T-helper 1 cell treated with Interleukin-12 subunit alpha and Interleukin-12 subunit beta and Interleukin-4 antibody, amounts not matched to agents 30 μg/mL and 1 μg/mL, for 36 hours (primary cell): ENCODE data around the gene COASY.
A peak's percentile ranks its signal among the peaks of the same experiment; 100 is the strongest.

Experiments
- H3K27ac Mint-ChIP-seq: one replicate; pipeline ENCODE4 v1.8.0; 2021; ENCODE audit warnings: mild to moderate bottlenecking, mixed read lengths
- H3K27me3 Mint-ChIP-seq: one replicate; pipeline ENCODE4 v1.8.0; 2021; ENCODE audit warnings: low read depth, mixed read lengths
- H3K36me3 Mint-ChIP-seq: one replicate; pipeline ENCODE4 v1.8.0; 2021; ENCODE audit warnings: low read depth, mixed read lengths
- H3K4me1 Mint-ChIP-seq: one replicate; pipeline ENCODE4 v1.8.0; 2021; ENCODE audit warnings: low read depth, mixed read lengths
- H3K4me3 Mint-ChIP-seq: one replicate; pipeline ENCODE4 v1.8.0; 2021; ENCODE audit warnings: mild to moderate bottlenecking, moderate library complexity, mixed read lengths
- H3K9me3 Mint-ChIP-seq: one replicate; pipeline ENCODE4 v1.8.0; 2021; ENCODE audit warnings: mixed read lengths

COASY gene

DNA sequence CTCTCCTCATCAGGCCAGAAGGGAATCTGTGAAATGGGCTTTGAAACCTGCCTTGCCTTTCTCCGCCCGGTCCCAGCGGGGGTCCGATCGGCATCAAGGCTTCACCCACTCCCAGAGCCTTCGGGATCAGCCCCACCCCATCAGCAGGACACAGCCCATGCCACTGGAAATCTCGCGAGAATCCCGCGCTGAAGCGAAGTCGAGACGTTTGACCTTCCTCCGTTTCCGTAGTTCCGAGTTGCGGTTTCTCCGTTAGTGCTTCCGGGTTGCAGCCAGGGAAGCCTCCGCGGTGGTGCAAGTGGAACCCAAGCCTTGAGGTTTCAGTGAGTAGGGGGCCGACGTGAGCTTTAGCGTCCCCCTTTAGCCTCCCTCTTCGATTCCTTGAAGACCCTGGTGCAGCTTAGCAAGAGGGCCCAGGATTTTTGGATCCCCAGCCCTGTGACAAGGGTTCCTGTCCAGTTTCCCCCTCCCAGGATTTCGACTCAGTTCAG is at the start of gene COASY:
COASY (plus strand) TSS at position 252 of the 491 bp plus-strand sequence. CDS start 475 bp downstream, outside the sequence.
- Mint-ChIP-seq H3K27ac (peak within 1 kb of the TSS; percentile 97), H3K27me3 (no peaks in the 10 kb centered on the region), H3K36me3 (peaks cover 12% of the 10 kb centered on the region), H3K4me1 (peaks cover 30% of the 10 kb centered on the region), H3K9me3 (no peaks in the 10 kb centered on the region), H3K4me3 (peak within 1 kb of the TSS; percentile 93)

DNA sequence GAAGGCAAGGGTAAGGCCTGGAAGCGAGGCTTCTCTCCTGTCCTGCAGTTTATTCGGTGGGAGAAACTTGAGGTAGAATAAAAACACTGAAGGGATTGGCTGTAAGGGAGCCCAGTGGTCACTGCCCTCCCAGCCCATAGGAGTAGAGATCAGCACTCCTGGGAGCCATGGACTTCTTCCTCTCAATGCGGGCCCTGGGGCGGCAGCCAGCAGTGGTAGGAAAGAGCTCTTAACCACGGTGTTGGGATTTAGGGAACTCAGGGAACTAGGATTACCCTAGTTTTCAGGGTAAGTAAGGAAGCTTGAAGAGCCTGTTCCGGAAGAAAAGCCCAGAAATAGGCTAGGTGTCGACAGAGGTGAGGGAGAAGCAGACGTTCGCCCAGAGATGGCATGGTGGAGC is 49.7 kb upstream of the COASY start:
- no peaks in the 10 kb centered on the region for H3K27me3 Mint-ChIP-seq
- H3K27ac Mint-ChIP-seq: no peak overlapping the region
- H3K4me3 Mint-ChIP-seq: no peak overlapping the region
- H3K9me3 Mint-ChIP-seq: no peaks in the 10 kb centered on the region
- H3K4me1 Mint-ChIP-seq: peaks cover 6% of the 10 kb centered on the region
- H3K36me3 Mint-ChIP-seq: peaks cover 17% of the 10 kb centered on the region

DNA sequence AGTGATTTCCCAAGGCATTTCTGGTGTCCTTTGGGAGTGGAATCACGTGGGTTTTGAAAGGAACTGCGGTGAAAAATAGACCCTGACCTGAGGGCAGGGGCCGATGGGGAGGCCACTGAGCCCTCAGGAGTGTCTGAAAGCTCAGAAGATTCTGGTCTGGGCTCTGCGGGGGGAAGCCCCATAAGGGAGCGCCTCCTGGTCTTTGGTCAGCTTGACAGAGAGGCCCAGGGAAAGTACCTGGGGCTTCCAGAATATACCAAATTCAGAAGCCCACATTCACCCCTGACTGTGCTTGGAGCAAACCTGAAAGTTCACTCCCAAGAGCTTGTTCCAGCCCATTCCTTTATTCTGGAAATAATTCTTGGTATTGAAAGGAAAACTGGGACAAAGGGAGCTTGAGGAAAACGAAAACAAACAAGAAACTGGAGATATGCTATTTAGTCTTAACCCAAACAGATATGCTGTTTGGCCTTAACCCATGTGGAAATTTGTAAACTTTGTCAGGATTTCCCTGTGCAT is 49.2 kb upstream of the COASY start:
- H3K27ac Mint-ChIP-seq: no peak overlapping the region
- H3K9me3 Mint-ChIP-seq: no peaks in the 10 kb centered on the region
- H3K27me3 Mint-ChIP-seq: no peaks in the 10 kb centered on the region
- peaks cover 16% of the 10 kb centered on the region for H3K36me3 Mint-ChIP-seq
- H3K4me3 Mint-ChIP-seq: no peak overlapping the region
- H3K4me1 Mint-ChIP-seq: peaks cover 9% of the 10 kb centered on the region

DNA sequence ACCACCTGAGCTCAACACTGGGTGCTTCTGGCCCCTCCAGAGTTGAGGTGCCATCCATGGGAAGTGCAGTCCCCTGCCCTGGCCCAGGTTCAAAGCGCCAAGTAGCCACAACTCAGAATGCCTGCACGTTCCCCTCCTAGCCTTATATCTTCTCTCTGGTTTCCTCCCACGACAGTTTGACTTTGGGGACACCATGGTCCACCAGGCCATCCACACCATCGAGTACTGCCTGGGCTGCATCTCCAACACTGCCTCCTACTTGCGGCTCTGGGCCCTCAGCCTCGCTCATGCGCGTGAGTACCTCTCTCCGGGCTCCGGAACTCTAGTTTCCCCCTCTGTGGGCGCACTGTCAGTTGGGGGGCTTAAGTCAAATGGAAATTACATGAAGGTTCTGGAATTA is 48.3 kb upstream of the COASY start:
- Mint-ChIP-seq H3K9me3 (no peaks in the 10 kb centered on the region), H3K4me3 (no peak overlapping the region), H3K27me3 (no peaks in the 10 kb centered on the region), H3K36me3 (peaks cover 11% of the 10 kb centered on the region), H3K27ac (no peak overlapping the region), H3K4me1 (peaks cover 8% of the 10 kb centered on the region)

DNA sequence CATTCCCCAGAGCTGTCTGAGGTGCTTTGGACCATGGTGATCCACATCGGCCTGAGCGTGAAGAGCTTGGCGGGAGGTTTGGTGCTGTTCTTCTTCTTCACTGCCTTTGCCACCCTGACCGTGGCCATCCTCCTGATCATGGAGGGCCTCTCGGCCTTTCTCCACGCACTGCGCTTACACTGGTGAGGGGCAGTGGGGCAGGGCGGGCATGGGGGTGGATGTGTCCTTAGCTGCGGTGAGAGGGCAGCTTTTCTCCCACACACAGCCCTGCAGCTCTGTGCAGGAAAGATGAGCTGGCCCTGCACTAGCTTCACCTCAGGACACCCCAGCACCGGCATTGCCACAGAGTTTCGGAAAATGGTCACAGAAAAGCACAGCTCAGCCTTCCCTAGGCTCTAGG is 47.7 kb upstream of the COASY start:
- Mint-ChIP-seq H3K4me1 (peaks cover 5% of the 10 kb centered on the region), H3K9me3 (no peaks in the 10 kb centered on the region), H3K36me3 (peaks cover 7% of the 10 kb centered on the region)

DNA sequence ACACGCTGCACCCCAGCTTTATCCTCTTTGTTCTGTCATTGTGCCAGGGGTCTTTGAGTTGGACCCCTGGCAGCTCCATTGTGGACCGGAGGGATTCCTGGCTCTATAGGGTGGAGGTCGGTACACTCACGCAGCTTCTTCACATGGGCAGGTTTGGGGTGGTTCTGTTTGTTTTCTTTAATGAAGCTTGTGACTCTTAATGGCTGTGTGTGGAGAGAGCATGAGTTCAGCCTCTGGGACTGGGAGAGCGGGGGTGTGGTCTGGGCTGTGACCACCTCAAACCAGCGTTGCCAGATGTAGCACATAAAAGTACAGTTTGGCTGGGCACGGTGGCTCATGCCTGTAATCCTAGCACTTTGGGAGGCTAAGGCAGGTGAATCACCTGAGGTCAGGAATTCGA is 47.1 kb upstream of the COASY start:
- Mint-ChIP-seq H3K9me3 (no peaks in the 10 kb centered on the region), H3K4me1 (peaks cover 5% of the 10 kb centered on the region), H3K27me3 (no peaks in the 10 kb centered on the region), H3K36me3 (peaks cover 7% of the 10 kb centered on the region), H3K4me3 (no peak overlapping the region), H3K27ac (no peak overlapping the region)

More for the DNA sequence above, 47.7 kb upstream of the COASY start:
- H3K4me3 Mint-ChIP-seq: no peak overlapping the region
- H3K27me3 Mint-ChIP-seq: no peaks in the 10 kb centered on the region
- H3K27ac Mint-ChIP-seq: no peak overlapping the region

DNA sequence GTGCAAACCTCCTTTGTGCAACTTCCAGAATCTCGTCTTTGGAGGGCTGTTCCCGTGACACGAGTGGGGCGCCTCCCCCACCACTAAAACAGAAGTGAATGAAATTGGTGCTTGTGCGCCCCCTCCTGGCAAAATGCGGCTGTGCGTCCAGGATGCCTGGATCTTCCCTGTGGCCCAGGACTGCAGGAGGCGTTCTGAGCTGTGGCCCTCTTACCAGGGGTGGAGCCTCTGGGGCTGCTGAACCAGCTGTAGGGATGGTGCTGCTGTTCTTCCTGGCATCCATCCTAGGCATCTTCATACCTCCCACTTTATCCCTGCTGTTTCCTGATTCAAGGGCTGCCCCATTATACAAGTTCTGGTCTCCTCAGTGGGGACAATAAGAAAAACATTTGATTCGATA is 44.4 kb upstream of the COASY start:
- Mint-ChIP-seq H3K9me3 (no peaks in the 10 kb centered on the region), H3K4me1 (peaks cover 5% of the 10 kb centered on the region), H3K36me3 (peaks cover 10% of the 10 kb centered on the region), H3K27ac (no peak overlapping the region), H3K27me3 (no peaks in the 10 kb centered on the region), H3K4me3 (no peak overlapping the region)

DNA sequence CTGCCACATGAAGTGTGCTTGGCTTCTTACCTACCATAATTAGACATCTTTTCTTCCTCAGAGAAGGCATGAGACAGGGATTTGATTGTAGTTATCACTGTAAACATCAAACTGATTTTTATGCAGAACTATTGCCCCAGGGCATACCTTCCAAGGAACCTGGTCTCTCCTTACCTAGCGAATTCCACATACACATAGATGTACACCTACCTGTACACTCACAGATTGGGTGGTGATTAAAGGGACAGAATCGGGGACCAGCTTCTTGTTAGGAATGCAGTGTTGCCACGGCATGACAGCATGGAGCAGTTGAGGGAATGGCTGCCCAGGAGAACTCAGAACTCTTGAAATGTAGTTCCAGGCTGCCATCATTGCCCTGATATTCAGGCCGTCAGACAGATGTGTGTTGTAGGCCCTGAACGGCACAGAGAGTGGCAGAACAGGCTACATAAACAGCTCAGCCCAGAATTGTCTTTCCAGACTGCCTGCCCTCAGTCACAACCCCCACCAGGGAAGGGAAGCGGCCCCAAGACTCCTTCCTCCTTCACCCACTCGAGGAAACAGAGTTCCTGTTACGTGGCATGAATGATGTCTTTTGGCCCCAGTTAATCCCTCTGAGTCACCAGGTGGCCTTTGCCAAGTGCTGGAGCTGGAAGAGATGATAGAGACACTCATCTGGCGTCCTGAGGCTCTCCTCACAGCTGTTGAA is 43.7 kb upstream of the COASY start:
- Mint-ChIP-seq H3K27me3 (no peaks in the 10 kb centered on the region), H3K9me3 (no peaks in the 10 kb centered on the region), H3K4me3 (no peak overlapping the region), H3K36me3 (peaks cover 10% of the 10 kb centered on the region), H3K27ac (no peak overlapping the region), H3K4me1 (peaks cover 5% of the 10 kb centered on the region)

DNA sequence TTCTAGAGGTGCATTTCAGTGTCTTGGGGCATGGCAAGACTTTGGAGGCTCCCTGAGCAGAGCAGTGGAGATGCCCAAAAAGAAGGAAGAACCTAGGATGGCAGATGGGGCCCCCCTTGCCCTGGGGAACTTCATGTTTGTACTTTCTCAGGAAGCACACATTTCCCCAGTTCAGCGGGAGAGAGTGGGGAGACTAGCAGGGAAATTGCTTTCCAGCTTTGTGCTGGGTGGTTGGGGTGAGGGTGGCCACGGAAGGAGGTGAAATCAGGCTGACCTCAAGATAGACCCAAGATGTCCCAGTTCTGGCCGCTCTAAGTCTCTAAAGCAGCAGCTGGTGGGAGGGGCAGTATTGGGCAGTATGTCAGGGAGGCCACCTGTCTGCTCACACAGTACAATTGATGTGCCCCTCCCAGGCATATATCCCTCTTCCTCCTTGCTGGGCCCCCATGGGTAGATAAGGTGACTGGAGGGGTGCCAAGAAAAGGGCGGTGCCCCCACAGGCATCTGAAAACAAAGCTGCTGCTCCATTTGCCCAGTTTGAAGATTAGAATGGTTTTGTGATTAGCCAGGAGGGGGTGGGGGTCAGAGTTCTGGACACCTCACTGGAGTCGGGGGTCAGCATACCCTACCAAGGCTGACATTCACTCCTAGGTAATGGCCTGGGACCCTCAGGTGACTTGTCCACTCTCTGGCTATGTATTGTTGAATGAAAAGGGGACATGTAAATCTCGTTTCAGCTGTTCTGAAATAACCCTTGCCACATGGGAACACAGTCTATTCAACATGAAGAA is 43.0 kb upstream of the COASY start:
- Mint-ChIP-seq H3K4me3 (no peak overlapping the region), H3K36me3 (peaks cover 7% of the 10 kb centered on the region), H3K27ac (no peak overlapping the region), H3K4me1 (peaks cover 5% of the 10 kb centered on the region), H3K27me3 (no peaks in the 10 kb centered on the region), H3K9me3 (no peaks in the 10 kb centered on the region)

DNA sequence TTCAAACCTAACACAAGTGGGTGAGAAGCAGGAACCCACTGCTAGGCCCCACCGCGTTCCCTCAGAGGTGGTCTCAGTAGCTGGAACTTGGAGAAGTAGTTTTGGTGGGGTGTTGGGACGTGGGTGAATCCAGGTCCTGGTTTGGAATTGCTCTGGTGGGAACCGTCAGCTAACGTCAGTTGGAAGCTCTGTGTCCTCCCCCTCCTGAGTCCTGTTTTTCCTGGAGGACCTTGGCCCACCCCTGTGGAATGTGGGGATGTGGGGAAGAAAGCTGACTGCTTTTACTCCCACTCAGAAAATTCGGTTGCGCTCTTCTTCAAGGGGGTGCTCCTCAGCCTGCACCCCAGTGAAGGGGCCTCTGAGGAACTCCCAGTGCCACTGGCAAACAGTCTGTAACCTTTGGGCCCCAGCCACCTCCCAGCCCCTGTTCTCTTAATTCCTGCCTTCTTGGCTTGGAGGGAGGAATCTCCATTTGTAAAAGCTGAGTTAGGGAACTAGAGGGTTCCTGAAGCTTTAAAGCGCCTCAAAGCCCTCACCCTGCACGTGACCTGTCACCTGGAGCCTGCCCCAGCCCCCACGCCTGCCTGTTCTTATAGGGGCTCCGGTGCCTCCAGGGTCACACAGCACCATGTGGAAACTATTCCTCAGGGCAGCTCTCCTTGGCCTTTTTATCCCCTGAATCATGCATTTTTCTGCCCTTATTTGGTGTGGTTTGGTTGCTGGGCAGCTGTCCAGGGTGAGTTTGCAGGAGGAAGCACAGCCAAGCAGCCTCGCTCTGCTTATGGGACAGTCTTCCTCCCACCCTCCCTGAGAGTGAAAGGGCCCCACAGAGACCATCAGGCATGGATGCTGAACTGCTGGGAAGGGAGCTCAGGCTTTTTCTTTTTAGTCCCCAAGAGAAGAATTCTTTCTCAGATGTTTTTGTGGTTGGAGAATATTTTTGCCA is 42.1 kb upstream of the COASY start:
- no peak overlapping the region for H3K4me3 Mint-ChIP-seq
- no peaks in the 10 kb centered on the region for H3K9me3 Mint-ChIP-seq
- H3K27ac Mint-ChIP-seq: no peak overlapping the region

DNA sequence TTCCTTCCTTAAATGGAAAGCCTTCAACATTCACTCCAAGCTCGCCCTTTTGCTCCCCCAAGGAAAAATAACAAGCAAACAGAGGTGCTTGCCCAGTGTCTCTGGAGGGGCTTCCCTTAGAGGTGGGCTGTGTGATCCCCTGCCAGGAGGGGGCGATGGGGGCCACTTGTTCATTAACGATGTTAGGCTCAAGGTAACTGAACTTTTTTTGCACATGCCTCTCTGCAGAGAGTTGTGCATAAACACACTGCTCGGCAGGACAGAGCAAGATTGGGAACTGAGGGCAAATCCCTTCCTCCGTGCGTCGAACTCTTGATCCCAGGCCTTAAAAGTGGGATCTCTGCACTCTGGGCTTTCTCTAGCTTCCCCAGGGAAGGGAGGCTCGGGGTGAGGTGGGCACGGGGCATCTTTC is 41.4 kb upstream of the COASY start:
- Mint-ChIP-seq H3K4me3 (no peak overlapping the region), H3K27me3 (peaks cover 4% of the 10 kb centered on the region), H3K27ac (no peak overlapping the region), H3K9me3 (no peaks in the 10 kb centered on the region), H3K4me1 (peaks cover 5% of the 10 kb centered on the region), H3K36me3 (peaks cover 2% of the 10 kb centered on the region)

More for the DNA sequence above, 42.1 kb upstream of the COASY start:
- Mint-ChIP-seq H3K27me3 (no peaks in the 10 kb centered on the region), H3K36me3 (peaks cover 5% of the 10 kb centered on the region), H3K4me1 (peaks cover 5% of the 10 kb centered on the region)

DNA sequence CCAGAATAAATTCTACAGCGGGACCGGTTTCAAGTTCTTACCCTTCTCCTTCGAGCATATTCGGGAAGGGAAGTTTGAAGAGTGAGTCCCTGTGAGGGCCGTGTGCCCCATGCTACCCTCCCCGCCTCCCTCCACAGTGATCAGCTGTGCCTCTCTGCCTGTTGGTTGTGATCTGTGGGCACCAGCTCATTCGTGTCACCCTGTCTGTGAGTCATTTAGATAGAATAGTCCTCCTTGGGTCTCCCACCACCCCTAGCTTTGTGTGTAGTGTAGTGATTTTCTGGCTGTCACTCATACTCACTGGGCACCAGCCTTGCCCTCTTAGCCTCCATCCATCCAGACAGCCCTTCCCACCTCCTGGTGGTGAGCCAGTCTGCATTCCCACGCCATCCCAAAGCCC is 40.9 kb upstream of the COASY start:
- H3K27ac Mint-ChIP-seq: no peak overlapping the region
- peaks cover 4% of the 10 kb centered on the region for H3K27me3 Mint-ChIP-seq
- H3K9me3 Mint-ChIP-seq: no peaks in the 10 kb centered on the region
- H3K36me3 Mint-ChIP-seq: peaks cover 2% of the 10 kb centered on the region
- no peak overlapping the region for H3K4me3 Mint-ChIP-seq
- H3K4me1 Mint-ChIP-seq: peaks cover 5% of the 10 kb centered on the region

DNA sequence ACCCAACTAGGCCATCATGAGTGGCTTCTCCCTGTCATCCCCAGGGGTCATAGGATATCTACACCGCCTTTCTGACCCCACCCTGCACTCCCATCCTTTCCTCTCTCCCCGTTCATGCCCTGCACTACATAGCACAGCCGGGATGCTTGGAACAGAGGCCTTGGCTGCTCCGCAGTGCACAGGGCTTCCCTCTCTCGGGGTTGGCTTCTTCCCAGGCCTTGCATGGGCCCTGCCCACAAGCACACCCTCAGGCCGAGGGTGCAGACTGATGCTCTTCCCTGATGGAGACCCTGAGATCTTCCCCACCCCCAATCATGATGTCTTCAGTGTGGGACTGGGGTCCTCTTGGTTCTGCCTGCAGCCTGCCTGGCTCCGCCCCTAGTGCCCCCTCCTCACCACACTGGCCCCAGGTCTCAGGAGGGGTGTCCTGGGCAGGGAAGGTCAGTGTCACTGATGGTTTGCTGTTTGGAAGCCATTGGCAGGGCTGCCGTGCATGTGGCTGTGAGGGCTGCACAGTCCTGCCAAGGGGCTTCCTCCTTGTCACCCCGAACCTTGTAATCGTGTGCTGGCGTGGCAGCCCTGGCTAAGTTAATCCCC is 40.2 kb upstream of the COASY start:
- Mint-ChIP-seq H3K9me3 (no peaks in the 10 kb centered on the region), H3K36me3 (peaks cover 2% of the 10 kb centered on the region)

More for the DNA sequence above, 40.2 kb upstream of the COASY start:
- Mint-ChIP-seq H3K27ac (no peak overlapping the region), H3K27me3 (peaks cover 4% of the 10 kb centered on the region), H3K4me3 (no peak overlapping the region), H3K4me1 (peaks cover 5% of the 10 kb centered on the region)
